NK-92 (cell line): Measurements from ENCODE around the gene ITGA2.
"Not testable (repeated sequence)": the region's sequence is repeated elsewhere in the genome, so short reads cannot be mapped to it uniquely, and the experiment has no call there.

ENCODE experiments used
- DNase-seq: peaks from one replicate; lab custom pipeline; 2025; ENCODE audit not compliant: unreplicated experiment; lab: John Stamatoyannopoulos, UW

The ITGA2 gene

DNA sequence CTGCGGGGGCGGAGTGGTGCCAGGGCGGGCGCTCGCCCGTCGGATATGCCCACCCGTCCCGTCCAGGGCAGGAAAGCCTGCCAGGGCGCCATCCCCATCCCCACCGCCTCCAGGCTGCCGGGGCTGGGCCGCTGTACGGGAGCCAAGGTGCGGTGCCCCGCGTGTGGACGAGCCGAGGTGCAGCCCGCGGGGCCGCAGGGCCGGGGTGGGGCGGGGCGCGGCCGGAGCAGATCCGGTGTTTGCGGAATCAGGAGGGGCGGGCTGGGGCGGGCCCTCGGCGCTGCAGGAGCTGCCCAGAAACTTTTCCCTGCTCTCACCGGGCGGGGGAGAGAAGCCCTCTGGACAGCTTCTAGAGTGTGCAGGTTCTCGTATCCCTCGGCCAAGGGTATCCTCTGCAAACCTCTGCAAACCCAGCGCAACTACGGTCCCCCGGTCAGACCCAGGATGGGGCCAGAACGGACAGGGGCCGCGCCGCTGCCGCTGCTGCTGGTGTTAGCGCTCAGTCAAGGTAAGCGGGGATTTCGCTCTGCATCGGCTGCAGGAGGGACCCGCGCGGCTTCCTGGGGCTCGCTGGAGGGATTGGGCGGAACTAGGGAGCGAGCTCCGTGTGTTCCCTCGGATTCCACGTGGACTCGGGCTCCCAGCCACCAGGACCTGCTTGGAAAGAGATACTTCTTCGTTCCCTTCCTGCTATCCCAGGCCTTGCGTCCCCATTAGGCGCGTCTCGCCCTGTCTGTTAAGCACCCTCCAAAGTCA lies at the start of gene ITGA2:
Gene ITGA2, plus strand, starts transcription at position 328 of the 756 bp plus-strand sequence. Its CDS starts 117 bp downstream, at position 445.
- DNase-seq, result no peak

DNA sequence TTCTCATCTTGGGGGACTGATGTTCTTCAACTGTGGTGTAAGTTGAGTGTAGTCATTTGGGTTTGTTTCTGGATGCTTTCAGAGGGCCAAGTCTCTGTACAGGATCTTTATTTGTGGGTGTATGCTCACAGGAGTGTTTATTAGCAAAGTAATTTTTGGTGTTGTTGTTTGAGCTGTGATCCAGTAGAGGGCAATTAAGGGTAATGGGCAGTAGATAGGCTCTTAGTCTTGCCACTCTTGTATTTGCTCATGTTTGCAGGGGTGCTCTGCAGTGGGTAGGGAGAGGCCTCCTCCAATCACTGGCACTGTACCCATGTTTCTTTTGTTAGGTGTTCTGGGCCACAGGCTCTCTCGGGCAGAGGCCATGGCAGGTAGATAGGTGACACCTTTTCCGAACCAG lies 45.9 kb upstream of the ITGA2 start:
- no peak for DNase-seq

DNA sequence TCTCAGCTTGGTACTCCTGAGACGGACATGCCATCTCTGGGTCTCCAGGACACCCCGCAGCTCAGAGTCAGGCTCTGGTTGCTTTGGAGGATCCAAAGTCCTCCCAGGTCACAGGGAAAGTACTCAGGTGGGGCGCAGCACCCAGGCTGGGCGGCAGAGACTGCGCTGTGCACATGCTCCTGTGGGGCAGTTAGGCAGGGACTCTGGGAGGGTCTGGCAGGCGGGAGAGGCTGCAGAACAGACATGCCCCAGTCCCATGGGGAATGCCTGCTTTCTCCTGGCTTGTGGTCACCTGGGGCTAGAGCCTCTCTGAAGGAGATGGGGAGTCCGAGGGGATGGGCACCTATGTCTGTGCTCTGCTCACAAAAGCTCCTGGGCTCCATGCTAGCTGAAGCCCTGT lies 45.3 kb upstream of the ITGA2 start:
- DNase-seq, result no peak

DNA sequence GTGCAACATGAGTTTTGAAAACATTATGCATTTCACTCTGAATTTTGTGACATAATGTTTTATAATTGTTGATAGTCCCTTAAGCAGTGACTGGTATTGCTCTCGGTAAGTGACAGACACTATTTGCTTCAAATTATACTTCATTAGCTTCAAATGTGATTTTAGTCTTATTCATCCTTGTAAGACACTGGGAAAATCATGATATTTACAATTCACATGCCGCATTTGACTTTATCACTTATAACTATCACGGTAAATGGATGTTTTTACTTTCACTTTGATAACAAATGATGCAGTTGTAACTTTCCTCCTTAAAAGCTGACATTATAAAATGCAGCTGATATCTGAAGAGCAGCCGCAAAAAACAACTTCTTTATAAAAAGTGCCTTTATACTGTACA lies 44.1 kb upstream of the ITGA2 start:
- no peak for DNase-seq

GRCh38 chr5:52947208-52947607 lies 41.9 kb upstream of the ITGA2 start:
- no peak for DNase-seq

- DNase-seq, result no peak
Measured at GRCh38 chr5:52947851-52948250, 41.3 kb upstream of the ITGA2 start.

- DNase-seq, result no peak
Measured at GRCh38 chr5:52948418-52949076, 40.6 kb upstream of the ITGA2 start.

GRCh38 chr5:52950686-52951085 lies 38.5 kb upstream of the ITGA2 start:
- no peak for DNase-seq

DNA sequence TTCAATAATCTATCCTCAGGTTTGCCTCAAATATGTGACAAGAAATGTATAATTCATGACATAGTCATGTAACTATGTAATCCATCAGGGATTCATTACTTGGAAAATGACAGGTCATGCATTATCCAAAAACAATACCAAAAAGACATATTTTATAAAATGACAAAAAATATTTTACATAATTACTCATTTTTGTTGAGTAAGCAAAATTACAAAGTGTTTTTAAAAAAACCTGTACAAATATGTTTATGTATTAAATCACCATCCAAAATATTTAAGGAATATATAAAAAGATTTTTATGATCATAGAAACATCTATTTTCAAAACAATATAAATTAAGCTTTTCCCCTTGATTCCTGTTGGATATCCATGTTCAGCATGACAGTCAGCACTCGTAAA lies 36.7 kb upstream of the ITGA2 start:
- no peak for DNase-seq

DNA sequence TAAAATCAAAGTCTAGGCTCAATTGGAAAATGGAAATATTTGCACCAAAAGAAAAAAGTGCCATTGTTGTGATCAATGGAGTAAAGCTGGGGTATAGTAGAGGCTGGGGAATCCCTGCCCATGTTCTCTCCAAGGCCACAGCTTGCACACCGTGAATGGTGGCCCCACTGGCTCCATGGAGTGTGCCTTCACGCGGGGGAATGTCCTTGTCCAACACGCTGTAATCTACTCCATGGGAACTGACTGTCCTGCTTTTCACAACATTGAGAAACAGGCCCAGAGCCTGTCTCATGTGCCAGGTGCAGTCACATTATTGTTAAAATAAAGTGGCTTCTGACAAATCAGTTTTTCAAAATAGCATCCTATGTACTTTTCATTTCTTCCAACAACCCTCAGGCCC lies 33.1 kb upstream of the ITGA2 start:
- no peak for DNase-seq

GRCh38 chr5:52956915-52957747 lies 32.0 kb upstream of the ITGA2 start:
- no peak for DNase-seq

DNA sequence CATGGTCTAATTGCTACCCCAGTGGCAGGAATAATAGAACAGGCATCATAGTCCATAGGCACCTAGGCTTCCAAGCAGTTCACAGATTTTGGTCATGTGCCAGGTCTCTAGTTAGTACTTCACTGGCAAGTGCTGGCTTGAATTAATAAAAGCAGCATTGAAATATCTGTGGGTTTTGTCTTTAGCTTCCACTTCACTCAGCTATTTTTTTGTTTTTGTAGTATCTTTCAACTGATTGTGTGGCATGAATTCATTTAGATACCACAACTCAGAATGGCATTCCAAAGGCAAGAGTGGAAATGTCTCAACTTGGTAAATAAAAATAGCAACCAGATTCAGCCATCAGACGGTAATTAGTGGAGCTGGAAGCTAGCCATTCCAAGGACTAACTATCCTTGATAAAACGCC lies 27.9 kb upstream of the ITGA2 start:
- DNase-seq, result no peak

- DNase-seq, result no peak
Measured at GRCh38 chr5:52963636-52964035, 25.5 kb upstream of the ITGA2 start.

DNA sequence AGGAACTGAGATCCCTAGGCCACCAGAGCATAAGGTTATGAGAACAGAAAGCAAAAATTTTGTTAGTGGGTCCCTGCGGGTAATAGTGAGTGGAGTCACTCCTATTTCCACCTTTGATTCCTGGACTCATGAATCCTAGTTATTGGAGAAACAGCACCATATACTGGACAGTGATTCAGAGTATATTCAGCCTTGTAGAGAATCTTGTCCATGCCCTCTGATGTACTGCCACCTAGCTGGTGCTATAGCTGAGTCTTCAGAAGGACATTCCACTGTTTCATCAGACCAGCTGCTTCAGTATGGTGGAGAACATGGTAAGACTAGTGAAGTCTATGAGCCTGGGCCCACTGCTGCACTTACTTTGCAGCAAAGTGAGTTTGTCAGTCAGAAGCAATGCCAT lies 25.0 kb upstream of the ITGA2 start:
- no peak for DNase-seq

DNA sequence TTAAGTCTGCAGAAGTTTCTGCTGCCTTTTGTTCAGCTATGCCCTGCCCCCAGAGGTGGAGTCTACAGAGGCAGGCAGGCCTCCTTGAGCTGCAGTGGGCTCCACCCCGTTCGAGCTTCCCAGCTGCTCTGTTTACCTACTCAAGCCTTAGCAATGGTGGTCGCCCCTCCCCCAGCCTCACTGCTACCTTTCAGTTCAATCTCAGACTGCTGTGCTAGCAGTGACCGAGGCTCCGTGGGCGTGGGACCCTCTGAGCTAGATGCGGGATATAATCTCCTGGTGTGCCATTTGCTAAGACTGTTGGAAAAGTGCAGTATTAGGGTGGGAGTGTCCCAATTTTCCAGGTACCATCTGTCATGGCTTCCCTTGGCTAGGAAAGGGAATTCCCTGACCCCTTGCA lies 13.0 kb upstream of the ITGA2 start:
- not testable (repeated sequence) for DNase-seq

DNA sequence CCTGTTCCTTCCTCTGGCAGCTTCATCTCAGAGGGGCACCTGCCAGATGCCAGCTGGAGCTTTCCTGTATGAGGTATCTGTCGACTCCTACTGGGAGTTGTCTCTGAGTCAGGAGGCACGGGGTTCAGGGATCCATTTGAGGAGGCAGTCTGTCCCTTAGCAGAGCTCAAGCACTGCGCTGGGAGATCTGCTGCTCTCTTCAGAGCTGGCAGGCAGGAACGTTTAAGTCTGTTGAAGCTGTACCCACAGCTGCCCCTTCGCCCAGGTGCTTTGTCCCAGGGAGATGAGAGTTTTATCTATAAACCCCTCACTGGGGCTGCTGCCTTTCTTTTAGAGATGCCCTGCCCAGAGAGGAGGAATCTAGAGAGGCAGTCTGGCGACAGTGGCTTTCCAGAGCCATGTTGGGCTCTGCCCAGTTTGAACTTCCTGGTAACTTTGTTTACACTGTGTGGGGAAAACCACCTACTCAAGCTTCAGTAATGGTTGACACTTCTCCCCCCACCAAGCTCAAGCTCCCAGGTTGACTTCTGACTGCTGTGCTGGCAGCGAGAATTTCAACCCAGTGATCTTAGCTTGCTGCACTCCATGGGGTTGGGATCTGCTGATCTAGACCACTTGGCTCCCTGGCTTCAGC lies 11.8 kb upstream of the ITGA2 start:
- no peak for DNase-seq

DNA sequence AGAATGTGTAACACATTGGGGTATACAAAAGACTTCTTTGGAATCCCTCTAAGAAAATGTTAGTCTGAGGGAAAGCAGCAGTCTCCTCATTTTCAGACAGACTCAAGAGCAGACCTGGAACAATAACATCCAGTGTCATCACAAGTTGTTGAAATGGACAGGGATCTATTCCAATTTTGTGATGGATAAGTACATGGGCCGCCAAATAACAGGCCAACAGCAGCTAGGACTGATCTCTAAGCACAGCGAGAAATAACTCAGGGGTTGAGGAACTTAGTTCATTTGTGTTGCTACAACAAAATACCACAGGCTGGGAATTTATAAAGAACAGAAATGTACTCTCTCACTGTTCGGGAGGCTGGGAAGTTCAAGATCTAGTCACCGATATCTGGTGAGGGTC lies 7.6 kb upstream of the ITGA2 start:
- no peak for DNase-seq

GRCh38 chr5:52983731-52984636 lies 5.2 kb upstream of the ITGA2 start:
- no peak for DNase-seq

GRCh38 chr5:52985306-52985705 lies 3.8 kb upstream of the ITGA2 start:
- DNase-seq, result no peak

DNA sequence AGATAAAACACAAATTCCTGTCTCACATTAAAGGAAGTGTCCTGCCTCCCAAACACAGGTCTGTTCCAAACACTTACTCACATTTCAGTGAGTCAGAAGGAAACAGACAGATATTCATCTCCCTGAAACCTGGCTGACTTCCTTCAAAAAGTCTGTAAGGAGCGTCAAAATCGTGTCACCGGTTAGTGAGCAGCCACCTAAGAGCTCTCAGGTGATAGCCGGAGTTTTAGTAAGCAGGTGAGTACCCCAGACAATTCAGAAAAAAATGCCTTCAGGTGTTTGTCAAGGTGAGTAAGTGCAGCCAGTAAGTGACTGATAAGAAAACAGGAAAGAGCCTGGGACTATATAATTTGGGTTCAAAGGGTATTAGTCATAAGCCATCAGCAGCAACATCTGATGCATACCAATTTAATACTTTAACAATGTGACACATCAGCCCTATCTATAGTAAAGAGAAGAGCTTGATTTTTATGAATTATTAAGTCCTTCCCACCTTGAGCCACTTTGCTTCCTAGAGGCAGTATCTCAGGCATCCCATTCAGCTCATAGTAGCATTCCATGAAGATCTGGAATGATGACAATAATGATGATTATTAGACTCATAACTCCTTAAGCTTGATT lies 1.3 kb upstream of the ITGA2 start:
- no peak for DNase-seq
